Stimulated activated CD4-positive, alpha-beta T cell treated with anti-CD3 and anti-CD28 coated beads, Interleukin-12 subunit alpha, Interleukin-12 subunit beta, amount 100 ng/mL, for 48 hours (primary cell): ENCODE measurements around the gene CPM.
"Not testable (repeated sequence)": the region's sequence is repeated elsewhere in the genome, so short reads cannot be mapped to it uniquely, and the experiment has no call there.

Experiments
- DNase-seq, 3 donors: peaks; one replicate each; pipeline ENCODE4 v3.0.0-alpha.2; 2020; ENCODE audit warnings: low read depth in 2 of 3, low spot score in 1 of 3

Gene CPM

DNA sequence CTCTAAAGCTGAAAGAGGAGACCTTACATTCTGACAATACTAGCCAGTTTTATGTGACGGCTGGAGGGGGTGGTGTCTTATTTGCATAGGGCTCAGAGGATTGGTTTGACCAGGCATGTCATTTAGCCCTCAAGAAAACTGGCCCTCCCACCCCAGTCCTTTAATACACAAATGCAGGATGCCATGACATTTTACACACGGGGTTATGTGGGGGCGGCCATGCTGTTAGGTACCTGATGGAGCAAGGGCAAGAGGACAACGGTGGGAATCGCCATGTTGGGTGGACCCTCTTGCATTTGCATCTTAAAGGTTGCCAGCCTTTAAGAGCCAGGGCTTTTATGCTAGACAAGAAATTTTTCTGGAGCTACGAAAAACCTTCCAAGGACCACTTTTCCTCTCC is 101.7 kb downstream of the CPM start:
- no peak for DNase-seq

DNA sequence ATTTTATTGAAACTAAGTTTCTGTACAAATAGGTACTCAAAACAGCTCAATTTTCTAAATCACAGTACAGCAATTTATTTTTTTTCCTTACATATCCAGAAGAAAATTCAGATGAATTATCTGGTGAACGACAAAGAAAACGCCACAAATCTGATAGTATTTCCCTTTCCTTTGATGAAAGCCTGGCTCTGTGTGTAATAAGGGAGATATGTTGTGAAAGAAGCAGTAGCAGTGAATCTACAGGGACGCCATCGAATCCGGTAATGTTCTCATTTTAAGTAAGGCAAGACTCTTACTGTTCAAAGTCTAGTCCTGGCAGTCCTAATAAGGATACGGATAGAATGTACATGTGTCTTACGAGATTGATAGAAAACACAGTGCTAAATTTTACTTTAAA is 104.3 kb downstream of the CPM start:
- DNase-seq: no peak

DNA sequence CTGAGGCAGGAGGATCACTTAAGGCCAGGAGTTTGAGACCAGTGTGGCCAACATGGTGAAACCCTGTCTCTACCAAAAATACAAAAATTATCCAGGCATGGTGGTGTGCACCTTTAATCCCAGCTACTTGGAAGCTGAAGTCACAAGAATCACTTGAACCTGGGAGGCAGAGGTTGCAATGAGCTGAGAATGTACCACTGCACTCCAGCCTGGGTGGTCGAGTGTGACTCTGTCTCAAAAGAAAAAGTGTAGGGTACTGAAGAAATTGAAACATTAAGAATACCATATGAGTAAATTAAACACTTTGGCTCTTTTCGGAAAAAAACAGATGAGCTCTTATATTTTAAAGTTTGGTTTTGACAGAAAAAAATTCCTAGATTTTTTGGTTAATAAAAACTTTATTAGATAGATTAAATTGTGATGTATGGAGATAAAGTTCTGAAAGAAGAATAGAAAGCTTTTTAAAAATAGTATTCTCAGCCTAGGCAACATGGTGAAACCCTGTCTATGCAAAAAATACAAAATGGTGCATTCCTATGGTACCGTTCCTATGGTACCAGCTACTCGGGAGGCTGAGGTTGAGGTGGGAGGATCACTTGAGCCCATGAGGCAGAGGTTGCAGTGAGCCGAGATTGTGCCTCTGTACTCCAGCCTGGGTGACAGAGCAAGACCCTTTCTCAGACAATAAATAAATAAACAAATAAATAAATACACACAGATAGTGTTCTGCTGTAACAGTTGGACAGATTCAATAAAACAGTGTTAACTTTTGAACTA is 104.9 kb downstream of the CPM start:
- DNase-seq: no peak

- DNase-seq: no peak
Measured at GRCh38 chr12:68825569-68826217, 107.3 kb downstream of the CPM start.

- DNase-seq: no peak
Measured at GRCh38 chr12:68824597-68825250, 108.2 kb downstream of the CPM start.

- DNase-seq: no peak
Measured at GRCh38 chr12:68824131-68824530, 108.8 kb downstream of the CPM start.

DNA sequence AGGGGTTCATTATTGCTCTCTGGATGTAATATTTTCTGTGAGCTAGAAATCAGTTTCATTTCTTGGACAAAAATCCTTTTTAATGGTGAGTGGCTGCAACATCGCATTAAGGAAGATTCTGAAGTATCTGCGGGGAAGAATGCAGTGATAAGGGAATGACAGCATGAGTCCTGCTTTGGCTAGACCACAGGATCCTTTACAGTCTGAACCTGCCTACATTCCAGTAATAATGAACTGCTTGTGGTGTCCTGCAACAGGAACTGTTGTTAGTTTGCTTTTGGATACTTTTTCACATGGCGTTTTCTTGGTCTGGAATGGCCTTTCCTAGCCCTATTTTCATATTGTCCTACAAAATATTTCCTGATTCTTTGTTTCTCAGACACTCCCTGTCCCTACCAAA is 109.3 kb downstream of the CPM start:
- no peak for DNase-seq

GRCh38 chr12:68821357-68822188 is 111.4 kb downstream of the CPM start:
- no peak for DNase-seq

DNA sequence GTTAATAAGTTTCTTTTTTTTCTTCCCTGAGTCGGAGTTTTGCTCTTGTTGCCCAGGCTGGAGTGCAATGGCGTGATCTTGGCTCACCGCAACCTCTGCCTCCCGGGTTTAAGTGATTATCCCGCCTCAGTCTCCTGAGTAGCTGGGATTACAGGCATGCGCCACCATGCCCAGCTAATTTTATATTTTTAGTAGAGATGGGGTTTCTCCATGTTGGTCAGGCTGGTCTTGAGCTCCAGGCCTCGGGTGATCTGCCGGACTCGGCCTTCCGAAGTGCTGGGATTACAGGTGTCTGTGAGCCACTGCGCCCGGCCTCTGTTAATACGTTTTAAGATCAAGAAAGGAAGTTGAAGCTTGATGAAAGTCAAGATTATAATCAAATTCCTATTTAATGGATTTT is 113.5 kb downstream of the CPM start:
- DNase-seq: not testable (repeated sequence)

GRCh38 chr12:68815928-68816800 is 116.8 kb downstream of the CPM start:
- no peak for DNase-seq

DNA sequence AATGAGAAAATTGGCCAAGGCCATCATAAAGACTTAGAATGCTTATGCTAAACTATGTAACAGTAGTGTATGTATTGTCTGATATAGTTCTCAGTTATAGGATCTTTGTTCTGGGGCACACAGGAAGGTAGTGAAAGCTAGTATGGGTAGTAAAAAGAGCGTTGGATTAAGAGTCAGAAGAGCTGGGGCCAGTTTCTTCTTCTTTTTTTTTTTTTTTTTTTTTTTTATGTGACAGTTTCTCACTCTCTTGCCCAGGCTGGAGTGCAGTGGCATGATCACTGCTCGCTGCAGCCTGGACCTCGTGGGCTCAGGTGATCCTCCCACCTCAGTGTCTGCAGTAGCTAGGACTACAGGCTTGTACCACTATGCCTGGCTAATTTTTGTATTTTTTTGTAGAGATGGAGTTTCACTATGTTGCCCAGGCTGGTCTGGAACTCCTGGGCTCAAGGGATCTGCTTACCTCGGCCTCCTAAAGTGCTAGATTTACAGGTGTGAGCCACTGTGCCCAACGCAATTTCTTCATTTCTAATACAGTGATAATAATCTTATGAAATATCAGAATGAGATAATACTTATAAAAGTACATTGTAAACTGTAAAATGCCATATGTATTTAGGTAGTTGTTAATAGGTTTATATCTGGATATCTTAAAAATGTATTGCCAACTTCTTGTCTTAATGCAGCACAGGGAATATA is 117.6 kb downstream of the CPM start:
- no peak for DNase-seq

DNA sequence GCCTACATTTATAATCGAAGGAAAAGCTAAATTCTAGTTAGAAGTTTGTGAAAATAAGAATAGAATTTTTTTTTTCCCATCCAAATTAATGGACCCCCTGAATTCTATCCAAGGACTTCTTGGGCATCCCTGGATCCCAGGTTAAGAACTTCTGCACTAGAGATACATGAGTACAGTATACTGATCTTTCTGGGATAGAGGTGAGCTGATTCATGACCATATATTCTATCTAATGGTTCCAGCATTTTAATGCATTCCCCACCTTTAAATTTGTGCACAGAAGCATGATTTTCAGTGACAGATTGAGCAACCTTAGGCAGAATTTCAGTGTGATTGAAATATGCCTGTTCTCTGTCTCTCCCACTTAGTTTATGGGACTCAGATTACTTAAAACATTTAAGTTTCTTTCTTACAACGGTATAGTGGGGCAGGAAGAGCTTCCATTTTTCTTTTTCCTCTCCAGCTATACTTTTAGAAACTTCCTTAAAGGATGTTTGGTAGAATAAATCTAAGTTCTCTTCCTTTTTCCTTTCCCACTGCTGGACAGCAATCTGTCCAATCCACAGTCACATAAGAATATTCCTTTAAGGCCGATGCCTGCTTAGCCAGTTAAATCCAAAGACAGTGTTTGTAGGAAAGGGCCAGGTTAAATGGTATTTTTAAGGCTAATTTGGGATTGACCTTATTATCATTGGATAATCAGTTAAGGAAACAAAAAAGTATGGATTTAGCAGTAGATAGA is 118.3 kb downstream of the CPM start:
- DNase-seq: no peak

GRCh38 chr12:68813242-68813593 is 119.8 kb downstream of the CPM start:
- no peak for DNase-seq

- DNase-seq: no peak
Measured at GRCh38 chr12:68812553-68813241, 120.3 kb downstream of the CPM start.

GRCh38 chr12:68811573-68811972 is 121.4 kb downstream of the CPM start:
- not testable (repeated sequence) for DNase-seq

- not testable (repeated sequence) for DNase-seq
Measured at GRCh38 chr12:68810027-68810389, 123.0 kb downstream of the CPM start.

- no peak for DNase-seq
Measured at GRCh38 chr12:68809190-68810026, 123.6 kb downstream of the CPM start.
